HG02610 (cell line): ENCODE data around the gene TTLL6.

Source experiments
- ATAC-seq: cut with Tn5 transposase; IDR thresholded peaks from one replicate; pipeline ENCODE4 v1.9.1; 2021; ENCODE audit warnings: mild to moderate bottlenecking, moderate library complexity; ENCODE audit not compliant: unreplicated experiment

The TTLL6 gene

GRCh38 chr17:48767263-48767774 is 49.7 kb downstream of the TTLL6 start:
- ATAC-seq: no peak

- no peak for ATAC-seq
Observed at GRCh38 chr17:48761114-48761513, 55.9 kb downstream of the TTLL6 start.

- no peak for ATAC-seq
Observed at GRCh38 chr17:48760411-48760810, 56.6 kb downstream of the TTLL6 start.

- no peak for ATAC-seq
Observed at GRCh38 chr17:48759288-48759687, 57.7 kb downstream of the TTLL6 start.

- no peak for ATAC-seq
Observed at GRCh38 chr17:48757524-48757961, 59.5 kb downstream of the TTLL6 start.

GRCh38 chr17:48756830-48757251 is 60.2 kb downstream of the TTLL6 start:
- ATAC-seq: no peak

- ATAC-seq: no peak
Observed at GRCh38 chr17:48755356-48755755, 61.7 kb downstream of the TTLL6 start.

GRCh38 chr17:48754500-48755261 is 62.3 kb downstream of the TTLL6 start:
- no peak for ATAC-seq

GRCh38 chr17:48753794-48754499 is 63.1 kb downstream of the TTLL6 start:
- no peak for ATAC-seq

- no peak for ATAC-seq
Observed at GRCh38 chr17:48752399-48753288, 64.4 kb downstream of the TTLL6 start.

- no peak for ATAC-seq
Observed at GRCh38 chr17:48751733-48752398, 65.2 kb downstream of the TTLL6 start.

GRCh38 chr17:48751172-48751571 is 65.9 kb downstream of the TTLL6 start:
- ATAC-seq: no peak

GRCh38 chr17:48749621-48750553 is 67.1 kb downstream of the TTLL6 start:
- ATAC-seq: no peak

GRCh38 chr17:48748718-48749566 is 68.1 kb downstream of the TTLL6 start:
- no peak for ATAC-seq

GRCh38 chr17:48747445-48748363 is 69.3 kb downstream of the TTLL6 start:
- ATAC-seq: no peak

GRCh38 chr17:48746916-48747444 is 70.0 kb downstream of the TTLL6 start:
- no peak for ATAC-seq
